Heart right ventricle (tissue), 16 donors: Measurements from ENCODE around the gene DIAPH3. TPM values are rescaled to one million over a fixed set of nuclear protein-coding genes. Genes with fewer than 3 reads are reported as not detected.

ENCODE experiments used
- ATAC-seq, 8 donors: fragments of 200-7000 bp; cut with Tn5 transposase; one replicate each; pipeline ENCODE4 v1.9.1; 2020; ENCODE audit warnings: mild to moderate bottlenecking in 8 of 8, moderate library complexity in 8 of 8, moderate number of reproducible peaks in 1 of 8
- DNase-seq, 2 donors: peaks; one replicate each; pipeline ENCODE4 v3.0.0-alpha.2; 2020
- H3K27ac ChIP-seq, 10 donors: fragments of 200-600 bp; sonication (generic) in 2 of 10; one replicate each; pipeline versions ENCODE4 v1.5.0 to v1.8.0; 2020 to 2022; ENCODE audit warnings: mild to moderate bottlenecking in 3 of 10
- H3K27me3 ChIP-seq, 7 donors: fragments of 200-600 bp; one replicate each; pipeline ENCODE4 v1.8.0; 2021 to 2022; ENCODE audit warnings: mild to moderate bottlenecking in 2 of 7
- H3K36me3 ChIP-seq, 9 donors: fragments of 200-600 bp; sonication (generic) in 1 of 9; one replicate each; pipeline versions ENCODE4 v1.5.0 to v1.8.0; 2020 to 2022; ENCODE audit warnings: mild to moderate bottlenecking in 2 of 9
- H3K4me1 ChIP-seq, 9 donors: fragments of 200-600 bp; sonication (generic) in 1 of 9; one replicate each; pipeline versions ENCODE4 v1.5.0 to v1.8.0; 2020 to 2022; ENCODE audit warnings: mild to moderate bottlenecking in 4 of 9
- H3K4me3 ChIP-seq, 10 donors: fragments of 200-600 bp; sonication (generic) in 2 of 10; one replicate each; pipeline versions ENCODE4 v1.5.0 to v1.8.0; 2020 to 2022; ENCODE audit warnings: mild to moderate bottlenecking in 7 of 10, moderate library complexity in 2 of 10
- H3K9me3 ChIP-seq, 11 donors: fragments of 200-600 bp in 10 of 11; sonication (generic) in 2 of 11; one replicate each; pipeline versions ENCODE4 v1.5.0 to v1.8.0; 2013 to 2022; ENCODE audit warnings: mild to moderate bottlenecking in 2 of 11, control low read depth in 1 of 11, moderate library complexity in 1 of 11
- CTCF ChIP-seq, 9 donors: fragments of 200-600 bp; sonication (generic) in 2 of 9; IDR thresholded peaks; one replicate each; pipeline versions ENCODE4 v1.5.0 to v1.8.0; 2021 to 2022; ENCODE audit warnings: antibody characterized with exemption in 9 of 9, mild to moderate bottlenecking in 5 of 9, moderate library complexity in 1 of 9
- WGBS, 2 donors: extraction: QIAGEN DNeasy Blood & Tissue Kit; methylation state at CpG; one replicate each; pipeline ENCODE4 v1.1.7; 2013; ENCODE audit warnings: inconsistent platforms in 1 of 2; 5-methylcytosine and 5-hydroxymethylcytosine counted together
- intact Hi-C, 10 donors: fragments of 100-400 bp; cut with DNase I; formaldehyde crosslinking; loops; one replicate each; pipeline versions ENCODE4 v1.11.1 to v1.14.2; 2022
- polyA plus RNA-seq, 2 donors: library from polyadenylated mRNA; stranded (reverse); fragments of 200-250 nt; gene quantifications; one replicate each; pipeline ENCODE4 v1.2.3, GENCODE V29; 2013
- total RNA-seq, 10 donors: library from RNA; stranded (reverse); fragmentation: NEBNext Ultra II Directional in 3 of 10; extraction: Animal tissue kit (Norgen Biotek cat#: 25700) in 3 of 10; gene quantifications; one replicate each; pipeline versions ENCODE4 v1.2.1 to v1.2.4, GENCODE V29; 2021 to 2023
- donor health status: Arrhythmogenic right ventricular cardiomyopathy.
- donor health status: ischemic (EF 13 %, LVEDD 7.1; RV severe dilation, severe dysfunction).
- donor health status: healthy with polysubstance abuse.
- donor health status: DM: no; HTN: yes; CAD: no.
- donor health status: DM: no; HTN: no; CAD: no.
- donor health status: ischemic (EF 25% LVEDD 6.9; RV normal size, moderate dysfunction).
- donor health status: ischemic (EF 25% LVEDD 5.7; RV mildly dilated, moderate dysfunction).
- donor health status: healthy.
- donor health status: DM: yes; HTN: yes; CAD: no.
- donor health status: Ischemic cardiomyopathy.
- donor health status: ischemic (EF 35%, LVEDD 5.7; RV mildly dilated, moderate dysfunction).
- donor health status: nonischemic (EF 11% LVEDD 7.7; RV severe dilation, severe dysfunction).
- donor health status: DM: yes; HTN: yes; CAD: no.
- donor health status: PGD.
- donor health status: ischemic (EF 29% LVEDD 5.4; RV normal size, mild dysfunction).
- donor health status: nonischemic (EF 23%, LVEDD 6.1; RV moderate dilation, normal function).

Gene DIAPH3
- total and polyA plus RNA-seq, 12 donors: 0.04 to 2.2 (median 0.19) TPM

DNA sequence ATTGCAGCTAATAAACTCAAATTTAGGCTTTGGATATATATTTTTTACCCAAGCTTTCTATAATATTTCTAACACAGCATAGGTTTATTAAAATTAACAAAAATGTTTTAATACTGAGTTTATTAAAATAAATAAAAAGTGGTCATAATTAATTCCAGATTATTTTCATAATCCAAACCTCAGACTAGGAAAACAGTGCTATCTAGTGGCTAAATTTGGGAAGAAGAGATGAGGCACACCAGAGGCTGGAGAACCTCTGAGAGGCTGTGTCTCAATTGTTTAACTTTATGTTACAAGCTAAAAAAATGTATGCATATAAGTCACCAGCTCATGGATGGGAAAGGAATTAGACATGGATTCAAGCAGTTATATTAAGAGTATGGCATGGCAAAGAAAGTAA is 392.5 kb downstream of the DIAPH3 start:
- peak in 8 of 9 donors; percentile 20 to 80 (median 59) for TF ChIP-seq CTCF (IDR thresholded peaks at IDR 0.05)
- no peaks in the 10 kb centered on the region for H3K36me3 ChIP-seq
- ATAC-seq (no peak), DNase-seq (no peak)
- no peak overlapping the region for H3K4me3 ChIP-seq
- no peaks in the 10 kb centered on the region for H3K9me3 ChIP-seq
- H3K4me1 ChIP-seq: peaks cover 0 to 8% (median 0%) of the 10 kb centered on the region in 9 donors
- H3K27ac ChIP-seq: no peak overlapping the region
- no peaks in the 10 kb centered on the region for H3K27me3 ChIP-seq
- intact Hi-C loops: loop anchor here in 4 of 10 donors (5.0 to 10.0 kb wide), 2 partner anchors 376 to 379 kb away; no protein-coding TSS in a partner anchor

DNA sequence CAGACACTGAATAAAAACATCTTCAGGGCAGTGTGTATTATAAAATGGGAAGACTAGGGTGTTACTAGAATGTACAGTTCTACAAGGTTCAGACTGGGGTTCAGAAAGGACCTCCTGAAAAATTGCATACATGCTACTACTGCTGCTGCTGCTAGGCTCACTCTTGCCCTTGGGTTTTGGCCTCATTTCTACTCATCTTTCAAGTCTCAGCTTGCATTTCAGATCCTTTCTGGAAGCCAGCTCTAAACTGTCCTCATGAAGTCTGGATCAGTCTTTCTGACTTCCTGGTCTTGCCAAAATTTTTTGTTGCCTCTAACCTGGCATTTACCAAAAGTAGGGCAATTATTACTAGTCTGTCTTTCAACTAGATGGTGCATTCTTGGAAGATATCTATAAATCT is 393.3 kb downstream of the DIAPH3 start:
- no peak for DNase-seq
- no peak for TF ChIP-seq CTCF (IDR thresholded peaks at IDR 0.05)
- Histone ChIP-seq H3K4me1 (peaks cover 0 to 8% (median 0%) of the 10 kb centered on the region in 9 donors), H3K36me3 (no peaks in the 10 kb centered on the region), H3K27ac (no peak overlapping the region), H3K27me3 (no peaks in the 10 kb centered on the region), H3K9me3 (no peaks in the 10 kb centered on the region), H3K4me3 (no peak overlapping the region)
- no peak for ATAC-seq
- intact Hi-C loops: loop anchor here in 4 of 10 donors (5.0 to 10.0 kb wide), 2 partner anchors 376 to 378 kb away; no protein-coding TSS in a partner anchor

GRCh38 chr13:59766236-59766635 is 397.5 kb downstream of the DIAPH3 start:
- DNase-seq: no peak
- Histone ChIP-seq H3K9me3 (no peaks in the 10 kb centered on the region), H3K27ac (no peak overlapping the region), H3K4me1 (peaks cover 0 to 7% (median 0%) of the 10 kb centered on the region in 9 donors), H3K4me3 (no peak overlapping the region), H3K36me3 (no peaks in the 10 kb centered on the region), H3K27me3 (no peaks in the 10 kb centered on the region)
- no peak for ATAC-seq
- intact Hi-C loops: loop anchor here in 3 of 10 donors (5.0 to 10.0 kb wide), 2 partner anchors 371 to 374 kb away; no protein-coding TSS in a partner anchor
- TF ChIP-seq CTCF (IDR thresholded peaks at IDR 0.05): no peak
- WGBS, 2 donors: 79 to 83% methylated on average over 1 of the region's 1 CpG

DNA sequence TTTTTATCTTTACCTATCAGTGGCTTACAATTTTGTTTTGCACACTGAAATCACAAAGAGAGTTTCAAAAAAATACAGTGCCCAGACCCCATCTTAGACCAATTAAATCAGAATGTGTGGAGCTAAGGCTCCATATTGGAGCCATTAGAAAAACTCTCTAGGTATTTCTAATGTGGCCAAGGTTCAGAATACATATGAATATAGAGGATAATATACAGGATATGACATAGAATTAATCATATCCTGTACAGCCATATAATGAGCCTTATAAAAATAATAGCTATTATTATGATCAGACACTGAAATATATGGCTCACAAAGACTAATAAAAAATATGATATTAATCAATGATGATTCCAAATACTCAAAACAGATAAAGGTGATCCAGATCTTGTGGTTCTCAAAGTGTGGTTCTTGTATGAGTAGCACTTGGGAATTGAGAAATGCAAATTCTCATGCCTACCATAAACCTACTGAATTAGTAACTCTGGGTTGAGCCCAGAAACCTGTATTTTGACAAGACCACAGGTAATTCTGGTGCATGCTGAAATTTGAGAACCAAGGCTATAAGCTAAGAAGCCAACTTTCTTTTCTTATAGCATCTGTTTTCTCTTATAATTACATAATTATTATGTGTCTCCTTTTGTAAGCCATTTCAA is 408.0 kb downstream of the DIAPH3 start:
- DNase-seq (no peak), ATAC-seq (no peak)
- Histone ChIP-seq H3K9me3 (no peaks in the 10 kb centered on the region), H3K36me3 (no peaks in the 10 kb centered on the region), H3K27me3 (no peaks in the 10 kb centered on the region), H3K27ac (no peak overlapping the region), H3K4me3 (no peak overlapping the region), H3K4me1 (peaks cover 0 to 4% (median 0%) of the 10 kb centered on the region in 9 donors)
- no peak for TF ChIP-seq CTCF (IDR thresholded peaks at IDR 0.05)
- intact Hi-C loops: no loop called here
